ENCODE results near the gene GALC.

Gene GALC

GRCh38 chr14:88004506-88005036 is 11.6 kb upstream of the GALC start:
- H3K27me3 Mint-ChIP-seq (ENCODE audit: low read depth, poor library complexity): peaks cover 4% of the 10 kb centered on the region
- no peaks in the 10 kb centered on the region for H3K9me3 Mint-ChIP-seq
- no peak overlapping the region for H3K4me3 Mint-ChIP-seq
- TF ChIP-seq CTCF (IDR thresholded peaks at IDR 0.05): no peak
- DNase-seq: no peak
- no peak overlapping the region for H3K27ac Mint-ChIP-seq
- no peaks in the 10 kb centered on the region for H3K36me3 Mint-ChIP-seq (ENCODE audit: low read depth)
- H3K4me1 Mint-ChIP-seq: no peaks in the 10 kb centered on the region

GRCh38 chr14:88003425-88003824 is 10.4 kb upstream of the GALC start:
- no peak overlapping the region for H3K27ac Mint-ChIP-seq
- no peaks in the 10 kb centered on the region for H3K9me3 Mint-ChIP-seq
- no peak for TF ChIP-seq CTCF (IDR thresholded peaks at IDR 0.05)
- H3K27me3 Mint-ChIP-seq (ENCODE audit: low read depth, poor library complexity): peaks cover 4% of the 10 kb centered on the region
- DNase-seq: no peak
- no peak overlapping the region for H3K4me3 Mint-ChIP-seq
- H3K4me1 Mint-ChIP-seq: no peaks in the 10 kb centered on the region
- H3K36me3 Mint-ChIP-seq (ENCODE audit: low read depth): no peaks in the 10 kb centered on the region

- H3K27me3 Mint-ChIP-seq (ENCODE audit: low read depth, poor library complexity): peaks cover 4% of the 10 kb centered on the region
- no peak for DNase-seq
- no peak for TF ChIP-seq CTCF (IDR thresholded peaks at IDR 0.05)
- H3K27ac Mint-ChIP-seq: no peak overlapping the region
- no peak overlapping the region for H3K4me3 Mint-ChIP-seq
- no peaks in the 10 kb centered on the region for H3K36me3 Mint-ChIP-seq (ENCODE audit: low read depth)
- no peaks in the 10 kb centered on the region for H3K9me3 Mint-ChIP-seq
- no peaks in the 10 kb centered on the region for H3K4me1 Mint-ChIP-seq
Observed at GRCh38 chr14:88002421-88003075, 9.6 kb upstream of the GALC start.

GRCh38 chr14:87999277-87999676 is 6.3 kb upstream of the GALC start:
- H3K9me3 Mint-ChIP-seq: peaks cover 4% of the 10 kb centered on the region
- TF ChIP-seq CTCF (IDR thresholded peaks at IDR 0.05): no peak
- no peak for DNase-seq
- no peaks in the 10 kb centered on the region for H3K4me1 Mint-ChIP-seq
- no peak overlapping the region for H3K27ac Mint-ChIP-seq
- H3K27me3 Mint-ChIP-seq (ENCODE audit: low read depth, poor library complexity): peaks cover 4% of the 10 kb centered on the region
- no peak overlapping the region for H3K4me3 Mint-ChIP-seq
- H3K36me3 Mint-ChIP-seq (ENCODE audit: low read depth): no peaks in the 10 kb centered on the region

GRCh38 chr14:87998482-87998881 is 5.5 kb upstream of the GALC start:
- peaks cover 10% of the 10 kb centered on the region for H3K9me3 Mint-ChIP-seq

More at GRCh38 chr14:87998482-87998881, 5.5 kb upstream of the GALC start:
- no peak for TF ChIP-seq CTCF (IDR thresholded peaks at IDR 0.05)
- Mint-ChIP-seq H3K4me1 (peaks cover 7% of the 10 kb centered on the region), H3K4me3 (no peak overlapping the region), H3K36me3 (ENCODE audit: low read depth) (no peaks in the 10 kb centered on the region), H3K27me3 (ENCODE audit: low read depth, poor library complexity) (peaks cover 4% of the 10 kb centered on the region), H3K27ac (no peak overlapping the region)
- DNase-seq: no peak

All from nephron progenitor cell (in vitro differentiated cells).